Renal pelvis (tissue), 3 donors: ENCODE measurements around the gene YTHDF2. TPM values are rescaled to one million over a fixed set of nuclear protein-coding genes. Genes with fewer than 3 reads are reported as not detected.

ENCODE experiments used
- polyA plus RNA-seq, 3 donors: library from polyadenylated mRNA; unstranded; fragments of 120-200 nt; gene quantifications; one replicate each; pipeline ENCODE4 v1.2.1, GENCODE V29; 2013; ENCODE audit not compliant: insufficient read length in 3 of 3

YTHDF2 gene
- polyA plus RNA-seq, 3 donors, result 86.5 to 95.3 (median 92.0) TPM

Other genes with a start within 250 kb of the YTHDF2 start
- gene RCC1, start 230.9 kb upstream of the YTHDF2 start, polyA plus RNA-seq, result 10 to 100 TPM; 34.6 to 40.2 (median 39.7) TPM
- 10 to 100 TPM; 24.1 to 27.0 (median 25.5) TPM for gene TRNAU1AP, start 183.9 kb upstream of the YTHDF2 start, polyA plus RNA-seq
- gene RAB42, start 144.7 kb upstream of the YTHDF2 start, polyA plus RNA-seq, result 1 to 10 TPM; 2.6 to 3.9 (median 3.2) TPM
- 10 to 100 TPM; 28.3 to 32.9 (median 29.7) TPM for gene TAF12, start 93.9 kb upstream of the YTHDF2 start, polyA plus RNA-seq
- not detected for gene RNU11, start 88.3 kb upstream of the YTHDF2 start, polyA plus RNA-seq
- 10 to 100 TPM; 16.2 to 20.0 (median 17.7) TPM for gene GMEB1, start 68.2 kb upstream of the YTHDF2 start, polyA plus RNA-seq
- under 1 TPM; 0.33 to 0.43 (median 0.36) TPM for gene OPRD1, start 75.2 kb downstream of the YTHDF2 start, polyA plus RNA-seq
- 10 to 100 TPM; 49.9 to 60.8 (median 60.1) TPM for gene EPB41, start 177.6 kb downstream of the YTHDF2 start, polyA plus RNA-seq